Measurements from ENCODE around the gene UGT1A8.
"Not testable (repeated sequence)": the region's sequence is repeated elsewhere in the genome, so short reads cannot be mapped to it uniquely, and the experiment has no call there.

Gene UGT1A8

DNA sequence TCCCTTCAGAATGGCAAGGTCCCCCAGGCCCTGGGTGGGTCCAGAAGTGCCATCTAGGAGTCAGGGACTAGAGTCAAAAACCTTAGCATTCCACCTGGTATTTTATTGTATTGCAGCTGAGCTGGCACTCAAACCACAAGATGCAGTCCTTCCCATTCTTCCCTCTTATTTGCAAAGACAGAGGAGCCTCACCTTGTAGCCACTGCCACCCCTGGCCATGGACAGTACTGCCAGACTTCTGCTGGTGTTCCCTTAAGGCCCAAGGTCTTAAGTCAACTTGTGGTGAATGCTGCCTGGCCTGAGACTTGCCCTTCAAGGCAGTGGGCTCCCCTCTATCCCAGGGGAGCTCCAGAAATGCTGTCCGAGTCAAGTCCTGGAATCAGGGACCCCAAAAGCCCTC lies 25.7 kb downstream of the UGT1A8 start:
- DNase-seq (ENCODE audit: low read depth): no peak

DNA sequence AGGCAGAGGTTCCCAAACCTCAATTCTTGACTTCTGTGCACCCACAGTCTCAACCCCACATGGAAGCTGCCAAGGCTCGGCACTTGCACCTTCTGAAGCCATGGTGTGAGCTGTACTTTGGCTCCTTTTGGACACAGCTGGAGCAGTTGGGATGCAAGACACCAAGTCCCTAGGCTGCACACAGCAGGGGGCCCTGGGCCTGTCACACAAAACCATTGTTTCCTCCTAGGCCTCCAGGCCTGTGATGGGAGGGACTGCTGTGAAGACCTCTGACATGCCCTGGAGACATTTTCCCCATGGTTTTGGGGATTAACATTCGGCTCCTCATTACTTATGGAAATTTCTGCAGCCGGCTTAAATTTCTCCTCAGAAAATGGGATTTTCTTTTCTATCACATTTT lies 28.6 kb downstream of the UGT1A8 start:
- not testable (repeated sequence) for DNase-seq (ENCODE audit: low read depth)

DNA sequence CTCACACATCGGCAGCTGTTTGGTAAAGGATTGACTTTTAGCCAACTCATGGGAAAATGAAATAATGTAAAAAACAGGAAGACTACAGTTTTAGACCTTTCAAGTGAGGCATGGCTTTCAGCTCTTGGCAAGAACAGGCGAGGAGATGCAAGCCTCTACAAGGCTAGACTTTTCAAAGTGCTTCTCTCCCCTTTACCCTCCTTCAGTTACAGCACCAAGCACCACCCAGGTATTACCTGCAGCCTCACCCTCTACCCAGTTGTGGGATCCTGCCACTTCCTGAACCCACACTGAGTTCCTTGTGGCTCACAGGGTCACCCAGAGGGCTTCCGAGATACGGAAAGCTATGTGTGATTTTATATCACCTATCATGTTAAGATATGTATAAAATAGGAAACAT lies 33.5 kb downstream of the UGT1A8 start:
- DNase-seq (ENCODE audit: low read depth): no peak

- no peak for DNase-seq (ENCODE audit: low read depth)
Observed at GRCh38 chr2:233651430-233651829, 34.0 kb downstream of the UGT1A8 start.

GRCh38 chr2:233654501-233654900 lies 37.1 kb downstream of the UGT1A8 start:
- DNase-seq (ENCODE audit: low read depth): no peak

DNA sequence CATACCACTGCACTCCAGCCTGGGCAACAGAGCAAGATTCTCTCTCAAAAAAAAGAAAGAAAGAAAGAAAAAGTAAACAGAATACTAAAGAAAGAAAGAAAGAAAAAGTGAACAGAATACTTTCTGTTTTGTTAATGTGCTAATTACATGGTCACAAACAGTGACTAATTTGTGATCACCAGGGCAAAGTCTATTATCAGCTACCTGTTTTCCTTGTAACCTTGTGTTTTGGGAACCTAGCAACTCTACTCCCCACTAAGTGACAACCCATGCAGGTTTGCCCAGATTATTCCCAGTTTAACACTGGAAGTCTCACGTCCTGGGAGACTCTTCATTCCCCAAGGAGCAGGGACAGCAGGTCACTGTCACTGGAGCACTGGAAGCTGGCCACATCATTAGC lies 37.6 kb downstream of the UGT1A8 start:
- no peak for DNase-seq (ENCODE audit: low read depth)

DNA sequence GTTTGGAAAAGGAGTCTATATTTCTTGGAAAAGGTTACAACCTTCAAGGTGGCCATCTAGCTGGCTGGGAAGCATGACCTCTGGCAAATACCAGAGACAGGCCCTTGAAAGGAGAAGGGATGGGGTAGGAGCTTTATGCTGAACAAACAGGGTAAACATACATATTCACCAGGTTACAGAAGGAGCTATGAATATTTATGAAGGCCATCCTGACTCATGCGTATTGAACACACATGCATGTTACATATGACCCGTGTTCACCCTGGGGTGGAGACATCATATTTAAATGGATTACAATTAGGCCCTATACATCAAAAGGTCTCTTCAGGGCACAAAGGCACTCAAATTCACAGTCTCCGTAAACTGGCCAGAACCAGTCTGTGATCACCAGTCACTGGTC lies 38.5 kb downstream of the UGT1A8 start:
- not testable (repeated sequence) for DNase-seq (ENCODE audit: low read depth)

DNA sequence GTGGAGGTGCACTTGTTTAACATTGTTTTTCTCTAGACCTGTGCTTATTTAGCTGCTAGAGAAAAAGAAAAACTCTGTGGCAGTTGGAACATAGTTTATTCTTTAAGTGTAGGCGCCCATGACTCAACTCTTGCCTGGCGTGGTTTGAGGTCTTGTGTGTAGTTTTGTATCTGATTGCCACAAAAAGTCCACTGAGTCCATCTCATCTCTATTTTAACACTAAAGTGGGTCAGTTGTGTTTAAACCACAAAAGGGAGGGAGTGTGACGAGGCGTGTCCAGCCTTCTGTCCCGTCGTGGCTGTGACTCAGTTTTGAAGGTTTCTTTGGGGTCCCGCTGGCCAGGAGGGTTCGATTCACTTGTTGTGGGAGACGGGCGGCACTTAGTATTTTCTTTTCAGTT lies 39.0 kb downstream of the UGT1A8 start:
- DNase-seq (ENCODE audit: low read depth): no peak

DNA sequence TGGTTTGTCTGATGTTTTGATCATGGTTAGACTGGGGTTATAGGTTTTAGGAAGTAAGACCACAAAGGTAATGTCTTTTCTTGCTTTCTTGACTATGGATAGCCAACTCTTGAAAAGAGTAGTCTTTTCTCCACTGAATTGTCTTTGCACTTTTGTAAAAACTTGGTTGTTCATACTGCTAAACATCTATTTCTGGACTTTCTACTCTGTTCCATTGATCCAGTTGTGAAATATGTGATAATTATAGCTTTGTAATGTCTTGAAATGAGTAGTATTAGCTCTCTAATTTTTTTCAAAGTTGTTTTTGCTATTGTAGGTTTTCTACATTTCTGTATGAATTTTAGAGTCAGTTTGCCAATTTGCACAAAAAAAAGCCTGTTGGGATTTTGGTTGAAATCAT lies 41.2 kb downstream of the UGT1A8 start:
- DNase-seq (ENCODE audit: low read depth): no peak

DNA sequence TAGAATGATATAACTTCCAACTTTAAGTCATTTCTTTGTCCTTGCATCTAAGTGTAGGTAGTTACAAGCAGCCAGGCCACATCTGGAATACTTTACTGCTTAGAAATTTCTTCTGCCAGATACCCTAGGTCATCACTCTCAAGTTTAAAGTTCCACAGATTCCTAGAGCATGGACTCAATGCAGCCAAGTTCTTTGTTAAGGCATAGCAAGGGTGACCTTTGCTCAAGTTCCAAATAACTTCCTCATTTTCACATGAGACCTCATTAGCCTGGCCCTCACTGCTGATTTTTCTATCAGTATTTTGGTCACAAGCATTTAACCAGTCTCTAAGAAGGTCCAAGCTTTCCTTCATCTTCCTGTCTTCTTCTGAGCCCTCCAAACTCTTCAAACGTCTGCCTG lies 46.5 kb downstream of the UGT1A8 start:
- no peak for DNase-seq (ENCODE audit: low read depth)

GRCh38 chr2:233668605-233669260 lies 51.3 kb downstream of the UGT1A8 start:
- no peak for DNase-seq (ENCODE audit: low read depth)

DNA sequence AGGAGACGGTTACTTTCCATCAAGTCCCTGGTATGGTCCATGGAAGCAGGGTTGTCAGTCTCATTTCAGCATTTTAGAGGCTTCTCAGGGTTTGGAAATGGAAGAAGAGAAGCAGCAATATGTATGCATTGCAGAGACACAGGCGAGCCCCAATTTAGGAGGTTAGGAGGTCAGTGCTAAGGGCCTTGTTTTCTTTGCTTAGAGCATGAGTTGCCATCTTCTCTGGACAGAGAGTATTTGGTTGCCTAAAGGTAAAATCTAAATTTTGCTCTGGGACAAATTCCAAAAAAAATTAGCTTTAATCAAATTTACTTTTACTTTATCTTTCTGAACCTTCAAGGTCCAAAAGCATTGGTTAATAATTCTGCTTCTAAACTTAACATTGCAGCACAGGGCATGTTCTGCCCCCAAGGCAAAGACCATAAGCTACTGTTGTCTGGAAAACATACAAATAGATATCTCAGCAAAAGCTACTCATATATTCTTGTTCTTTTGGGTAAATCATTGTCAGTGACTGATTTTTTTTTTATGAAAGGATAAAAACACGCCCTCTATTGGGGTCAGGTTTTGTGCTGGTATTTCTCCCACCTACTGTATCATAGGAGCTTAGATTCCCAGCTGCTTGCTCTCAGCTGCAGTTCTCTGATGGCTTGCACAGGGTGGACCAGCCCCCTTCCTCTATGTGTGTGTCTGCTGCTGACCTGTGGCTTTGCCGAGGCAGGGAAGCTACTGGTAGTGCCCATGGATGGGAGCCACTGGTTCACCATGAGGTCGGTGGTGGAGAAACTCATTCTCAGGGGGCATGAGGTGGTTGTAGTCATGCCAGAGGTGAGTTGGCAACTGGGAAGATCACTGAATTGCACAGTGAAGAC lies 54.1 kb downstream of the UGT1A8 start, which contains the start of gene UGT1A9:
Gene UGT1A9, plus strand, starts transcription at position 609 of the 872 bp plus-strand sequence. Its CDS starts 37 bp downstream, at position 646.
- DNase-seq (ENCODE audit: low read depth): no peak

- DNase-seq (ENCODE audit: low read depth): no peak
Observed at GRCh38 chr2:233672886-233673285, 55.5 kb downstream of the UGT1A8 start.

GRCh38 chr2:233673896-233674295 lies 56.5 kb downstream of the UGT1A8 start:
- no peak for DNase-seq (ENCODE audit: low read depth)

GRCh38 chr2:233674314-233674713 lies 56.9 kb downstream of the UGT1A8 start:
- DNase-seq (ENCODE audit: low read depth): no peak

DNA sequence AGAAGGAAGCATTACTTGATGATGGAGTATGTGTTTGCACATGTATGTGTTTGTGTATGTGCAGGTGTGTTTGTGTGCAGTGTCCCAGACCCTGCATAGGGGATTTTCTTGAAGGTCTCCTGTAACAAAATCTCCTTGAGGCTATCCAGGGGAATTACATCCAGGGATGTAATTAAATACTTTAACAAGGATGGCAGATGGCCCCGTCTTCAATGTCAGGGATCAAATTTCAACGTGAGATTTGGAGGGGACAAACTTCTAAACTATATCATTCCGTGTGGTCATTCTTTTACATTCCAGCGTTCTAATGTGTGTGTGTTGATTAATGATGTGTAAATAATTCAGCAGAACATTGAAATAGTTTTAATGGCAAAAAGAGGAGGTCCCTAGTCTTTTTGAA lies 57.6 kb downstream of the UGT1A8 start:
- DNase-seq (ENCODE audit: low read depth): no peak

GRCh38 chr2:233676046-233676445 lies 58.6 kb downstream of the UGT1A8 start:
- DNase-seq (ENCODE audit: low read depth): no peak

- DNase-seq (ENCODE audit: low read depth): no peak
Observed at GRCh38 chr2:233679196-233679595, 61.8 kb downstream of the UGT1A8 start.

DNA sequence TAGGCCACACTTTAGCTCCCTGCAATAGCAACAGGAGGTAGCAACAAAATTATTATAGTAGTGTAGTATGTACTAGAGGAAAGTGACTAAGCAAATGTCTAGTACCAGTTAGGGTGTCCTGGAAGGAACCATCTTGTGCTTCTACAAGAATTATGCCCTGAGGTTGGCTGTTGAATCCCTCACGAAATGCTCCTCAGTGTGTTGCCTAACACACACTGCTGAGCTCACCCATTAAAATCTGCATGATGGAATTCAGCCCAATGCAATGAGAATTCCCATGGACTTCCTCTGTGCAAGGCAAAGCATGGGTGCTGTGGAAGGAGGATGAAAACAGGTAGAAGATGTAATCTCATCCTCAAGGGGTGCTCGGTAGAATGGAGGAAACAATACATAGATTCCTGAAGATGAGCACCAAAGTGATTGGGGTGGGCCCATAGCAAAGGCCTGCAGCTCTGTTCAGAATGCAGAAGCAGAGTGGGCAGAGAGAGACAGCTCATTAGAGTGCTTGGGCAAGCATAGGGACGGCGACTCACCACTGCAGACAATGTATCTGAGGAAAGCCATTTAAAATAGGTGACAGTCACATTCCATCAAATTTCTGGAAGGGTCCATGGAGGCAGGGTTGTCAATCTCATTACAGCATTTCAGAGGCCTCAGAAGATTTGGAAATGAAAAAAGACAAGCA lies 63.1 kb downstream of the UGT1A8 start:
- no peak for DNase-seq (ENCODE audit: low read depth)

DNA sequence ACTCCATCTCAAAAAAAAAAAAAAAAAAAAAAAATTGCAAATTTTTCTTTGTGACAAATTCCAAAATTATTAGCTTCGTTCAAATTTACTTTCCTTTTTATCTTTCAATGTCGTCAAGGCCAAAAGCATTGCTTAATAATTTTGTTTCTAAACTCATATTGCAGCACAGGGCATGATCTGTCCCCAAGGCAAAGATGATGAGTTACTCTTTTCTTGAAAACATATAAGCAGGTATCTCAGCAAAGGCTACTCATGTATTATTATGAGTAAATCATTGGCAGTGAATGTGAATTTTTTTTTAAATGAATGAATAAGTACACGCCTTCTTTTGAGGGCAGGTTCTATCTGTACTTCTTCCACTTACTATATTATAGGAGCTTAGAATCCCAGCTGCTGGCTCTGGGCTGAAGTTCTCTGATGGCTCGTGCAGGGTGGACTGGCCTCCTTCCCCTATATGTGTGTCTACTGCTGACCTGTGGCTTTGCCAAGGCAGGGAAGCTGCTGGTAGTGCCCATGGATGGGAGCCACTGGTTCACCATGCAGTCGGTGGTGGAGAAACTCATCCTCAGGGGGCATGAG lies 64.2 kb downstream of the UGT1A8 start, which contains the start of gene UGT1A7:
Gene UGT1A7, plus strand, starts transcription at position 381 of the 579 bp plus-strand sequence. Its CDS starts 37 bp downstream, at position 418.
- no peak for DNase-seq (ENCODE audit: low read depth)

DNA sequence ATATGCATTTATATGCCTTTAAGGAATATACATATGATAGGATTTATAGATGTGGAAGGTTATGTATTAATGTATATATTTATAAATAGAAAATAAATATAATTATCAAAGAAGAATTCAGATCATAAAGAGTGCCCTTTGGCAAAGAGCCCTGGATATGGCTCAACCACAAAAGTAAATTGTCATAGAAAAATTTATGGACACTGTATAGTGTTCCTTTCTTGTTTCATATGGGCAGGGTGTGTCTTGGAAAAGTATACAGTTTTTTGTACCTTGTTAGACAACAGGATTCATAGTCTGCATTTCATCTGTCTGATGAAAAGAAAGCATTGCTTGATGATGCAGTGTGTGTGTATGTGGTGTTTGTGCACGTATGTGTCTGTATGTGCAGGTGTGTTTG lies 67.2 kb downstream of the UGT1A8 start:
- no peak for DNase-seq (ENCODE audit: low read depth)

DNA sequence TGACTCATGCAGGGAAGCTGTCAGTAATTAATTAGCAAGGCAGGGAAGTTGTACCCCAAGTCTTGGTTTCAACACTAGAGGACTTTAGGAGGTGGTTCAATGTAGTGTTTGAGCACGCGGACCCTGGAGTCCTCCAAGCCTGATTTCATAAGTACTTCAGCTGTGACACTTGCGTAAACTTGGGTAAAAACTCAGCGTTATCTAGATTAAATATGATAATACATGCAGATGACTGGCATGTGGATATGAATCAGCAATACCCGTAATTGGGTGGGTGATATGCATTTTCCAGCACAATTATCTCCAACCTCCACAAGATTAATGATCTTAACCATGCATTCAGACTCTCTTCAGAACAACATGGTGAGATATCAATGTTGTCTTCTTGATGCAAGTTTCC lies 69.5 kb downstream of the UGT1A8 start:
- DNase-seq (ENCODE audit: low read depth): no peak
